Hematopoietic multipotent progenitor cell treated with erythropoietin and hydrocortisone succinate and interleukin-3 and kit ligand, for 6 days (in vitro differentiated cells): ENCODE measurements around the gene KCNK10.

Experiments
- DNase-seq: peaks from one replicate; pipeline ENCODE4 v3.0.0-alpha.2; 2015

KCNK10 gene

DNA sequence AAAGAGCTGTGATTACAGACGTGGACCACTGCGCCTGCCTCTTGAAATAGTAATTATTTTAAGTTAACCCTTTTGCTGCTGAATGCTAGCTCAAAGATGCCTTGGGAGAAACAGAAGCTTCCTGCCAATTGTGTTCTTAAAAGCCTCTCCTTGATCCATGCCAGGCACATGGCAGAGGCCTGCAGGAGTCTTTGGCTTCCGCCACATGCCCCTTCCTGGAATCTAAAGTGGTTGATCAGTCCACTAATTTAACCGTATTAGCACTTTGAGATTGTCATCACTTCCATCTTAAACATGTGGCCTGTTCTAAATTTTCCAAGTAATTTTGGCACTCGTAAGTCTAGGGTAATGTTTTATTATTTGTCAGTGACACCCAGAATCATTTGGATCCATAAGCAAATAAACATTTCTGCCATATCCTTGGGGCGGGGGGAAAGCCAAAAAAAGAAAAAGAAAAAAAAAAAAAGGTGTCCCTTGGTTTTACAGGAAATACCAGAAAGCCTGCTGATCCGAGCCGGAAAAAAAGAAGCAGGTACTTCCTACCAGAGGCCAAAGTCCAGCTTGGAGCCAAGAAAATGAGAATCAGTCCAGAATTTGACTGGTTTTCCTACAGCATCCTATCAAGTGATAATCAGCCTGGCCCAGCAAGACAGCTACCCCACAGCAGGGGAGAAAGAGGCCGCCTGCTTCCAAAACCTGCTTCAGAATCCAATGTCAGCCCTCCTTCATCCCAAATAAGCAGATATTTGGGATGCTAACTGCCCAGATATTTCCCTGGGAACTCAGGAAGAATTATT lies 104.8 kb downstream of the KCNK10 start:
- DNase-seq, result no peak

DNA sequence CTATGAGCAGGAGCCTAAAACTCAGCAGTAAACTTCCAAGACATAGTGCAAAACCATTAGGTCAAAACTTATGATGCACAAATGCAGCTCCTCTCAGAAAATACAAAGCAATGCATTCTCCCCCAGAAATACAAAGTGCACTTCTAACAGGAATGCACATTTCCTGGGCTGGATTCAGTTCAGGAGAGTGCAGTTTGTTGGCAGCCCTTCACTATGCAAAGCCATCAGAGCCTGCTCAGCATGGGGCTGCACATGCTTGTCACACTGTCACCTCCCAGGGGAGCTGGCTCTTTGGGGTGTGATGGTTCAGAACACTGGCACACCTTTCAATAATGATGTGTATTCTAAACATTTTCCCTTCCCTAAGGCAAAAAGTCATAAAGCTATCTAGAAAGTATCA lies 110.4 kb downstream of the KCNK10 start:
- no peak for DNase-seq

DNA sequence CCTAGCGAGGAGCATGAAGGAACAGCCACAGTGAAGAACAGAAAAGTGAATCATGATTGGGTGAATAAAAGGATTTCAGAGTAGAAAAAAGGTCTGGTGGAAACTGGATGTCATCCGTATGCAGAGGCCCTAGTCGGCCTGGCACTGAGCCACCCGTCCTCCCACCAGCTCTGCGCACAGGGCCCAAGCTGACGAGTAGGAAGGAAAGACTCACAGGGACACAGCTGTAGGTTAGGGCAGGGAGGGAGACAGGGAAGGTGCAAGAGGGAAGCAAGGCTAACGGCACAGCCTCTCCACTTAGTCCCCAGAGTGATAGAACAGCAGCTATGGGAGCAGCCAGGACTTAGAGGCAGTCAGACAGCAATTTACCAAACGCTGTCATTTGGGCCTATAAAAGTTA lies 112.6 kb downstream of the KCNK10 start:
- DNase-seq, result no peak

DNA sequence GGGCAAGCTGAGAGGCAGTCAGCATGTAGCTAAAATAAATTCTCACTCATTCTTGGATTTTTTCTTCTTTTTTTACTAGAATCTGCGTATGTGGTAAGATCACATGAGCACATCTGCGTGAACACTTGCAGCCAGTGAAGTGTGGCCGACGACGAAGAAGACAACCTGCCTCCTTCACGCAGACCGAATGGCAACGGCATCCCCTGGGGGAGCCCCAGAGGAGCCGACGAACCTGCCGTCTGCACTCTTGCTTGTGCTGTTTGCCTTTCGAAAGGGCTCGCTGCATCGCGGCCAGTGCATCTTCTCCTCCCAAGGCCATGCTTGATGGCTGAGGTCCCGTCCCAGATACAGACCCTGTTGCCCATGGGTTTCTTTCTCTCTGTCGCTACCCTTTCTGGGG lies 113.8 kb downstream of the KCNK10 start:
- DNase-seq, result no peak

DNA sequence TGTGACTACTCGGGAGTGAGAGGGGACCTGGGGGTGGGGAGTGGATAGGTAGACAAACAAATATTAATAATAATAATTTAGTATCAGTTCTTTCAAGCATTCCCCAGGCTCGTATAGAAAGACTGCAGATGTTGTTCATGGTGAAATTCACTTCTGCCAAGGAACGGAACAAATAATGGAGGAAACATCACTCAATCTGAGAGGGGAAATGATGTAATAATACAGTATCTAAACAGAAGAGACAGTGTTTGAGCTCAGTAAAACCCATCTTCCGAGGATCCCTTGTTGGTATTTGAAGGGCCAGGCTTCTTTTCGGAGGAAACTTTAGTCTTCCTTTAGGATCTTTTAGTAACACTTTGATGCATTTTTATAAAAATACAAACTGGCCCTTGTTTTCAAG lies 114.2 kb downstream of the KCNK10 start:
- DNase-seq, result no peak

DNA sequence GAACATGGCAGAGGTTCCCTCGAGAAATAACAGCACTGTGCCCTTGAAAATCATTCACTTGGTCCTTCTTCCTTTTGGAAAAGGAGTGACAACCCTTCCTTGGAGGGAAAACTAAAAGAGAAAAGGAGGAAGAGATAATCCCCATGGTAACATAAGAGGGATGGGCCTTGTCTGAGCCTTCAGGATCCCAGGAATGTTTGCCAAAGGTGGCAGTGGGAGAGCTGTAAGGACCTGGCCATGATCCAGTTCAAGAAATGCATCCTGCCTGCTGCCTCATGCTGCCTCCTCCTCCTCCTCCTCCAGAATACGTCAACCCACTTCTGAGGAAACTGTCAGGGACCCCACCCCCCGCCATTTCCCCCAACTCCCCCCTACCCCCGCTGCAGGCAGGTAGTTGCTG lies 118.8 kb downstream of the KCNK10 start:
- DNase-seq, result no peak

DNA sequence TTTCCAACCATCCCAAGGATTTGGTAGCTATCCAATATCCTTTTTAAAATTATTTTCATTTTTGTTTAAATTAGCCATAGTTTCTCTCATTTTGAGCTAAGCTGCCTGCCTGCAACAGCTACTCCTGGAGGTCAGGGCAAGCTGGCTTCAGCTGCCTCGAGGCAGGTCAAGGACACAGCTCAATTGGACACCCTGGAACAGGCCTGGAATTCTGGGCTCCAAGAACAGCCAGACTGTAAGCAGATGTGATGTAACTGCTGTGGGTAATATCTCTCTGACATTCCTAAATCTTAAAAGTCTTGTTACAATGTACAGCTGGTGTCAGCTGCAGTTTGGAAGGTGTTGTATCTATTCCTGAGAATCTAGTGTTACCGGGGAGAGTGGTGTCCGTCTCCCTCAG lies 119.8 kb downstream of the KCNK10 start:
- no peak for DNase-seq

DNA sequence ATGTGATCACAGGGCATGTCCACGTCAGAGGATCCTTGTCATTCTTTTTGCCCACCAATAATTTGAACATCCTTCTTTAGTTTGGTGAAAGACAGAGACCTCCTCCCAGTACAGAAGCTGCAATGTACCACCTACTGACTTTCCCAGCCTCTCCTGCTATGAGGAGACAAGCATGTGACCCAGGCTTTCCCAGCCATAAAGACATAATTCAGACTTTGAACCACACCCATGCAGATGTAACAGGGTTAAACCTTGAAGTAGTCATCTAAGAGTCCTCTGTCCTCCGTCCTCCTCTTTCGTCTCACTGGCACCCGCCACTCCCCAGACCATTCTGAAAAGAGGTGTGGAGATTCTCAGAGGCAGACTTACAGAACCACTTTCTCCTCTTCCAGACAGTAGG lies 120.8 kb downstream of the KCNK10 start:
- no peak for DNase-seq

DNA sequence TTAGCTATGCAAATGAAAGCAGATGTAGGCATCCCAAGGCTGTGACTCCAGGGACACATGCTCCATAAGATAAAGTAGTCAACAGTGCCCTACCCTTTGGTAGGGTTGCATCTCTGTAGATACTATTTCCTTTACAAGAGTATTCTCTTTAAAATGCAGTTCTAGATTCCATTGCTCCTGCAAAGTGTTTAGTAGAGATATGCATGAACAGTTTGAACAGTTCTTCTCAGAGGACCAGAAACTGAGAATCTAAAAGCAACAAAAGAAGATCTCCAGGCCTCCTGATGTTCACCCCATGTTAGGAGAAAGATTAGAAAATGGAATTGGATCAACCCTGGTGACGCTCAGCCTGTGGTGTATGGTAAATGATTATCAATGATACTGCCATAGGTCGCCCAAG lies 121.2 kb downstream of the KCNK10 start:
- DNase-seq, result peak; percentile 50

DNA sequence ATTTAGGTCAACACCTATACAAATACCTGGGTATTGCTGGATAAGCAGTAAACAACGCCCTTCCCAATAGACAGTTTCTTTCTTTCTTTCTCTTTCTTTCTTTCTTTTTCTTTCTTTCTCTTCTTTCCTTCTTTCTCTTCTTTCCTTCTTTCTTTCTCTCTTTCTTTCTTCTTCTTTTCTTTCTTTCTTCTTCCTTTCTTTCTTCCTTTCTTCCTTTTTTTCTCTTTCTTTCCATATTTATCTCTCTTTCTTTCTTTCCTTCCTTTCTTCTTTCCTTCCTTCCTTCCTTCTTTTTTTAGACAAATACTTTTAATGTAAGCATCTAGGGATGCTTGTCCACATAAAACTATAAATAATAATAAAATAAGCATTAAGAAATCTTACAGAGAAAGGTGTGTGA lies 123.2 kb downstream of the KCNK10 start:
- DNase-seq, result no peak

DNA sequence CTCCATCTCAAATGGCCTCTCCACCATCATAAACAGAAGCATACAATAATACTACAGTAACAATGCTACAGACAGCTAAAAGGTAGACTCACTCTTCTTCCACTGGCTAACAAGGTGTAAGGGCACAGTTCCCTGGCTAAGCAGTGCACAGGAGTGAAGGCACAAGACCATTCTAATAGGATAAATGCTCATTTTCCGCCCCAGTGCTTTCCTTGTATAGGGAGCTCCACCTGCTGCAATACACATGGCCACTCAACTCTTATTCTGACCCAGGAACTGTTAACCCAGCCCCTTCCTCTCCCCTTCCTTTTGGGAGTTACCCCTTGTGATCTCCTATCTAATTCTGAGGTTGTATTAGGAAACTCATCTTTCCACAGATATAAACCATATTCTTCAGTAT lies 124.6 kb downstream of the KCNK10 start:
- no peak for DNase-seq

DNA sequence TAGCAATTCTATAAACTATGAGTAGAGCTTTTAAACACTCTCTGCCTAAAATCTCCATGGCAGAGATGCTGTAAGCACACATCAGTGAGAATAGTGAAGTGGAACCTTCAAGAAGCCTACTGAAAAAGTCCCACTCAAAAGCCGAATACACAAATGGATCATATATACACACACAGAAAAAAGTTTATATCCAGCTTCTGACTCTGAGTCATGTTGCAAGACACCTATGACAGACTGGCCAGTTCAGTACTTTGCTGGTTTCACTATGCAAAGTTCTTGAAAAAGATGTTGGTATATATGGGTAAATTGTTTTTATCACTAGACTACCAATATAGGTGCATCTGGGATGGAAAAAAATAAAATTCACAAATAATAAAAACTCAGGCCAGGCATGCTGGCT lies 126.1 kb downstream of the KCNK10 start:
- DNase-seq, result no peak

DNA sequence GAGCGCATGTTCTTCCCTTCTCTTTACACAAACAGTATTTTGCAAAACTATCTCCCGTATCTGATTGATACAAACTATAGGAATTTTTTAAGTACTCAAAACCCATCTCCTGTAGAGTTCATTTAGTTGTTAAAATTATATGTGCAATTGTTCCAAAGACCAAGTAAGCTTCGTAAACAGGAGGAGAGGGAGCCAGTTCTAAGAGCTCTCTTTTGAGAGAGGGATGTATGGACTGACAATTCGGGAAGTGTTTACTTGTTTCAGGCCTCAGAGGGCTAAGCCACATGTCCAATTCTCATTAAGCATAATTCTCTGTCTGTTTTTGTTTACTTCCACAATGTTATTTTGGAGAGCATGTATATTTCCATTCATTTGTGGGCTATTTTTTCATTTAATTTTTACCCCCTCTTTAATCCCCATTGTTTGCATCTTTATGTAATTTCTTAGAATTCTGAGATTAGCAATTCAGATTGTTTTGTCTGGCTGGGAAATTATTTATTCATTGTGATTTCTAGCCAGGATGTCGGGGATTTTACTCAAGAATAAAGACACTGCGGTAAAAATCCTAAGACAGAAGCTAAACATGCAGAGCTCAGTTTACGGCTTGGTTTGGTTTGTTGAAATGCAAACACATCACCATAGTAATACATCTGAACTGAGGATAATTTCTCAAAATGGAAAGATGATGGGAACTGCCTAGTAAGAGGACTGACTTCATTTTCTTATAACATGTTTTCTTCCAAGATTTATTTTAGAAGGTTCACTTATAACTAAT lies 126.8 kb downstream of the KCNK10 start:
- DNase-seq, result no peak

DNA sequence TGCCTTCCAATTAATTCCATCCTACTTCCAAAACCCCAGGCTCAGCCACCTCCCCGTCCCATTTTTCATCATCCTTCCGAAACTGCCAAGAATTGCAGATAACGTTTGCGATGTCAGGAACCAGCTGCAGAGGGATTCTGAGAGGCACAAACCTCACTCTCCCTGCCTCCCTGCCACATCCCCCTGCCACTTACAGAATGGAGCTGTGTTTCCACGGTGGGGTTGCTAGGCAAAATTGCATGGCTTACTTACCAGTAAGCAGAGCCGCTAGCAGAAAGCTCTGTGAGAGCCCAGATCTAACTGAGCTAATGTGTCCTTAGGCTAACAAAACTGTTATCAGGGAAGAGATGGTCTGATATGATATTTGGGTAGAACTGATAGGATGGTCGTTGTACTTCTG lies 127.4 kb downstream of the KCNK10 start:
- no peak for DNase-seq

DNA sequence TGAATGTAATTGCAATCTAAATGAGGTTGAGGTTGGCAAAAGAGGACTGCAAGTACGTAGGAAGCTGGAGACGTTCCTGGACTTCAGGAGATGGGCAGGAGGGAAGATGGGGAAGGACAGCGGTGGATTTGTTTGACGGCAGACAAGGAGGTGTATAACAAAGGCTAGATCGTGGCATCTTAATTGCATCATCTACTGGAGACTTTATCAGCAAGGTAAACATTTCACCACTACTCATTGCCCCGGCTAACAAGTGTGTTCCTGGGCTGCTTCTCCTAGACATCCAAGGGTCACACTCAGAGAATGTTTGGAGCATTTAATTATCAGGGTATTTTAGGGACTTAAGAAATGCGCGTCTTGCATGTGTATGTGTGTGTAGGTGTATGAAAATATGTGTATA lies 128.5 kb downstream of the KCNK10 start:
- DNase-seq, result no peak

DNA sequence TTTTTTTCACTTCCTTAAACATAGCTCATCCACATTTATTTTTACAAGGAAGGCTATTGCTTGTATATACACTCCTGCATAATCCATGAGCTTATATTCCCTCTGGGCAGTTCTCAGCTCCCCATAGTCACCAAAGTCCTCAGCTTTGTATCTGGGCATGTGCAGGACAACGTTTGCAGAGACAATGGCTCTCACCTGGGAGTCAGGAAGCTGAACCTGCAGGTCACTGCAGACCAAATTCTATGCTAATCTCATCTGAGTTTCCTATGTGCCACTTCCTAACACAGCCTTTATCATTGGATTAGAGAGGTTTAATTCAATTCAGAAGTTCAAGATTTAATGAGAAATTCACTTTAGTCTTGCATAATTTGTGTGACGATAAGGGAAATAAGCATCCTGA lies 131.5 kb downstream of the KCNK10 start:
- DNase-seq, result no peak

DNA sequence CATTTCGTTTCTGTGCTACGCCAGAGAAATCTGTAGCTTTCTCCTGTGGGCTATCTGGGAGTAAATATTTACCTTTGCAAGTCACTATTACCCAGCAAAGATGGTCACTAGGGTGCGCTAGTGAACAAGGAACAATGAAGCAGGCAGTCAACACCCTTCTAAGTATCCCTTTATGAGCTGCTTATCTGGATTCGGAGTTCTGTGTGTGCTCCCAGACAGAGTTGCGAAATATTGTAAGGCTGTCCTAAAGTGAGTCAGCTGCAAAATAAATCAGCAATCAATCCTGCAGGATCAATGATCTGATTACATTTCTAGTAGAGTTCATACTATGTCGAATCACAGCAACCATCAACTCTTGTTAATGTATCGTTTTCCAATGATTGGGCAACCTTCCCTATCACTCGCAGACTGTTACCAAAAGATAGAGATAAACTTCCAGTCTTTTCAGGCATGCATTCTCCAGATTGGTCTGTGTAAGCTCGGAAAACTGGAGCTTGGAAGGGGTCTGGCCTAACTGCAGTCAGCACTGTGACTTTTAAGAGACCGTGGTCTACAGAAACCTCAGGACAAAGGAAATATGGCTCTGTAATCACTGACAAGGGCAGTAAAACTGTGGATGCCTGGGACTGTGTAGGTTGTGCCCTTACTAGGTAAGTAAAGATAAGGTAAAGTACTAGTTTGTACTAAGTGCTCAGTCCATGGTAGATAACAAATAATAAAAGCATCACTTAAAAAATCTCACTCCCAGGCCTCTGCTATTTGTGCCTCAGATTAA lies 133.5 kb downstream of the KCNK10 start:
- DNase-seq, result peak; percentile 88

DNA sequence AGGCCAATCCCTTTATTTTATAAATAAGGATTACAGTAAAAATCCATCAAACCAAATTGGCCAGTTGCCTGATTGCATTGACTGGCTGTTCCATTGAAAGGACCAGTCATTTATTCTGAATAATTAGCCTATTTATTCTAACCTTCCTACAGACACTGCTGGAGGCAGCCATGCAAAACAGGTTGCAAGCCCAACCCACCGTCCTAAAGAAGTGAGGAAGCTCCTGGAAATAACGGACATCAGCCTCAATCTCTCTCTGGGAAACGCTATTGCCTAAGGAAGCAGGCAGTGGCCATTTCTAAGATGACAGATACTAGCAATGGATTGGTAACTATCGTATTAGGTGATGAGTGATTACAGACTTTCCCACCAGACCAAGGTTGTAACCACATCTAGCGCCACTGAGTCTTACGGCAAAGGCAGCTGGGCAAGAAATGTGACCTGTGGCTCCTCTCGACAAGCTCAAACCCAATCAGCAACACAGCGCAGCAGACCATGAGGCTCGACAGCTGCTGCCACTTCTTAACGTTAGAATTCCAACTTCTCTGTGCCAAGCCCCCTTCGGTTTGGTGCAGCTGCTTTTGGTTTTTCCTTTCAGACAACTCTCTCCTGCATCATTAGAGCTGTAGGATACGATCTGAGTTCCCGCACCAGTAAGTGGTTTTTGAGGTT lies 134.2 kb downstream of the KCNK10 start:
- no peak for DNase-seq

DNA sequence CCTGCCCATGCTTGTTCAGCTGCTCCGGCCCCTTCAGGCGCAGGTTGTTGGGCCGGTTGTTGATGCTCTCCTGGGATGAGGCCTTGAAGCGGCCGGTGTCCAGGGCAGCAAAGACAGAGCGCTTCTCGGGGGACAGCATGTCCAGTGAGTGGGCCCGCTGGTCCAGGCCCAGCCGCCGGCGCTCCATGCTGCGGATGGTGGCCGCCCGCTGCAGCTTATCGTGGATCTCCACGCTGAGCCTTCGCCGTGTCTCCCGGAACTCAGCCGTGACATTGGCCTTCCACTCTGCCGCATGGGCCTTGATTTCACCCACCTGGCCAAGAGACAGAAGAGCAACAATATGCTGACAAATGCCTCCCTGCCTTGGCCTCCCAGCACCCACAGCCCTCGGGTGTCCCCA lies 137.2 kb downstream of the KCNK10 start:
- no peak for DNase-seq

DNA sequence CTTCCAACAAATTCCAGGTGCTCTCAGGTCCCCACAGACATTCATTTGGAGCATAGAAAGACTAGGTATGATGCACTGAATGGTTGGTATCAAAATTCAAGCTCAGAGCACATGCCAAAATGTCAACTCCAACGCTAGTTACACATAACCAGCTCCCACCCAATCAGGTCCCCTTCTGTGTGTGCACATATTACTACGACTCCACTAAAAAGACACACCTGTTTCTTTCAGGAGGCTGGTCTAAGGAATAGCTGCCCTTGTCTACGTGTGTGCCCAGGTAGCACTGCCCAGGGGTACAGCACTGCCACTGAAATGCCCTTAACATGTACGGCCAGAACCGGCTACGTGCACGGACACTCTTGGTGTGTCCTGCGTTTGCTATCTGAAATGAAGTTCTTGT lies 138.1 kb downstream of the KCNK10 start:
- no peak for DNase-seq

DNA sequence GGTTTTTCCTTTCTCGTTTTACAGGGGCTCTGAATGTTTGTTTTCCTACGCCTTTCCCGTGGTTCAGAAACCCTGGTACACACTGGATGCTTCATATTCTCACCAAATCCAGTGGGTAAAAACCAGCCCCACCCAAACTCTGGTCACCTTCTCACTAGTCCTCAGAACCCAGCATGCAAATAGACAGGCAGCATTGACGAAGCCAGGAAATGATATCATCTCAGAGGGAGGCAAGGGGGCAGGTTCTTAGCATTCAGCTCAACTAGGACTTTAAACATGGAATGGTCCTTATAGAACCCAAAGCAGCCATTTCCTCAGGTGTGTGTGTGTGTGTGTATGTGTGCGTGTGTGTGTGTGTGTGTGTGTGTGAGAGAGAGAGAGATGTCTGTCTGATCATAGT lies 142.0 kb downstream of the KCNK10 start:
- no peak for DNase-seq

DNA sequence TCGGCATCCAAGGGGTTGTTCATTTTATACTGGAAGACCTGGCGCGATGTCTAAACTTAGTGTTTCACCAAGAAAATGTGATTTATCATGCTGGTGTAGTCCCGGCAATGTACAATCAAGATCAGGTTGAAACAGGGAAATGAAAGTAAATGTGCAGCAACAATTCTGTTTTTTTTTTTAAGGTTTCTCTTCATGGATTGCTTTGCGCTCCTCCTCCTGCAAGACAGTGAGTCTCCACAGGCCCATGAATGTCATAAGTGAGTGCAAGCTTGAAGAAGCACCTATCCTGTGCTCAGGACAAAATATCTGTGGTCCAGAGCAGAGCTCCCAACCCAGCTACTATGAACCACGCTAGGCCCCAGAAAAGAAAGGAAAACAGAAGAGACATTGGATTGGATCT lies 143.4 kb downstream of the KCNK10 start:
- no peak for DNase-seq

DNA sequence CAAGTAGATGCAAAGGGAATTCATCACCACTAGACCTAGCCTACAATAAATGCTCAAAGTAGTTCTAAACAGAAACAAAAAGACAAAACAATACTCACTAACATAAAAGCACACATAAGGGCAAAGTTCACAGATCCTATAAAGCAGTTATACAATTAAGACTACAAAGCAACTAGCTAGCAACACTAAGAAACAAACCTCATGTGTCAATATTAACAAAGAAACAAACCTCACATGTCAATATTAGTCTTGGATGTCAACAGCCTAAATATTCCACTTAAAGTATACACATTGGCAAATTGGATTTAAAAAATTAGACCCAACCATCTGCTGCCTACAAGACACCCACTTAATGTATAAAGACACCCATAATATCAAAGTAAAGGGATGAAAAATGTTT lies 152.7 kb downstream of the KCNK10 start:
- no peak for DNase-seq
